ENCODE results near the gene BBX.

- no peak for TF ChIP-seq EP300 (IDR thresholded peaks at IDR 0.05)
- no peak for TF ChIP-seq POLR2A (IDR thresholded peaks at IDR 0.05)
- no peak for TF ChIP-seq CTCF (IDR thresholded peaks at IDR 0.05)
Measured at GRCh38 chr3:107765524-107765923, 242.8 kb downstream of the BBX start.
